22Rv1 (cell line): ENCODE data around the gene SF3B6.

Experiments used
- ZFX ChIP-seq: fragments of 450-650 bp; IDR thresholded peaks from 2 replicates; pipeline ENCODE4 v1.6.1; 2017; ENCODE audit warnings: antibody characterized with exemption, borderline replicate concordance
- TF ChIP-seq, protein P1 (sequence below): fragments of 450-650 bp; IDR thresholded peaks from 2 replicates; pipeline ENCODE4 v1.5.1; 2017; ENCODE audit warnings: mild to moderate bottlenecking

GRCh38 chr2:24085200-24085489, 9.0 kb upstream of the SF3B6 start:
- TF ChIP-seq, protein P1, sequence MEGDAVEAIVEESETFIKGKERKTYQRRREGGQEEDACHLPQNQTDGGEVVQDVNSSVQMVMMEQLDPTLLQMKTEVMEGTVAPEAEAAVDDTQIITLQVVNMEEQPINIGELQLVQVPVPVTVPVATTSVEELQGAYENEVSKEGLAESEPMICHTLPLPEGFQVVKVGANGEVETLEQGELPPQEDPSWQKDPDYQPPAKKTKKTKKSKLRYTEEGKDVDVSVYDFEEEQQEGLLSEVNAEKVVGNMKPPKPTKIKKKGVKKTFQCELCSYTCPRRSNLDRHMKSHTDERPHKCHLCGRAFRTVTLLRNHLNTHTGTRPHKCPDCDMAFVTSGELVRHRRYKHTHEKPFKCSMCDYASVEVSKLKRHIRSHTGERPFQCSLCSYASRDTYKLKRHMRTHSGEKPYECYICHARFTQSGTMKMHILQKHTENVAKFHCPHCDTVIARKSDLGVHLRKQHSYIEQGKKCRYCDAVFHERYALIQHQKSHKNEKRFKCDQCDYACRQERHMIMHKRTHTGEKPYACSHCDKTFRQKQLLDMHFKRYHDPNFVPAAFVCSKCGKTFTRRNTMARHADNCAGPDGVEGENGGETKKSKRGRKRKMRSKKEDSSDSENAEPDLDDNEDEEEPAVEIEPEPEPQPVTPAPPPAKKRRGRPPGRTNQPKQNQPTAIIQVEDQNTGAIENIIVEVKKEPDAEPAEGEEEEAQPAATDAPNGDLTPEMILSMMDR: no peak
- TF ChIP-seq ZFX: no peak
